ENCODE data around the gene ATG101.

ATG101 gene

GRCh38 chr12:52041695-52042123 is 28.1 kb upstream of the ATG101 start:
- DNase-seq, result peak in 7 of 58 donors; percentile 26 to 45 (median 33)

GRCh38 chr12:52042706-52043385 is 26.9 kb upstream of the ATG101 start:
- DNase-seq, result no peak

GRCh38 chr12:52043386-52044212 is 26.2 kb upstream of the ATG101 start:
- peak in 7 of 58 donors; percentile 17 to 55 (median 29) for DNase-seq

- DNase-seq, result peak in 49 of 58 donors; percentile 25 to 87 (median 63)
These were observed 25.3 kb upstream of the ATG101 start for GRCh38 chr12:52044292-52044983.

GRCh38 chr12:52045794-52046199 is 24.0 kb upstream of the ATG101 start:
- peak in 3 of 58 donors; percentile 12 to 39 (median 33) for DNase-seq

DNA sequence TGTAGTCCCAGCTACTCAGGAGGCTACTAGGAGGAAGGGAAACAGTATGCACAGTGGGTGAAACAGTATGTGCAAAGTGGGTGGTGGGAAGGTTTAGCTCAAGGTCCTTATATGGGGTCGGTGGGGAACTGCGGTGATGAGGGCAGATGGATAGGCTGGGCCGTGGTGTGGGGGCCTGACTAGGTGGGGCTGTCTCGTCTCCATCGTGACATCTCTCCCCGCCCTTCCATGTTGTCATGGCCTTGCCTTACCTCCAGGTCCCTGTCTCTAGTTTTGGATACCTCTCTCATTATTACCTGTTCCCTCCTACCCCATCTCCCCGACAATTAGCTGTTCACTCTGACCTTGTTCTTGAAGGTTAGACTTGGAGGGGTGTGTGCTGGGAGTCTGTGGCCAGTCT is 22.9 kb upstream of the ATG101 start:
- no peak for DNase-seq

DNA sequence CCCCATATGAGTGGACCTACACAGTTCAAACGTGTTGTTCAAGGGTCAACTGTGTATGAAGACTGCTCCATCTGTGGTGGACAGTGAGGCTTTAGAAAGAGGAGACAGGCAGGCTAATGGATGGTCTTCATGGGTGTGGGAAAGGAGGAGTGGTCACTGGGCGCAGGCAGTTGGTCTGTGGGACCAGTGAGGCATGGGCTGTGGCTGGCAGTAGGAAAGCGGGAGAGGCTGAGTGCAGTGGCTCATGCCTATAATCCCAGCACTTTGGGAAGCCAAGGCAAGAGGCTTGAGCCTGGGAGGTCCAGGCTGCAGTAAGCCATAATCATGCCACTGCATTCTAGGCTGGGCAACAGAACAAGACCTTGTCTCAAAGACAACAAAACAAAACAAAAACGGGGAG is 20.5 kb upstream of the ATG101 start:
- no peak for DNase-seq

DNA sequence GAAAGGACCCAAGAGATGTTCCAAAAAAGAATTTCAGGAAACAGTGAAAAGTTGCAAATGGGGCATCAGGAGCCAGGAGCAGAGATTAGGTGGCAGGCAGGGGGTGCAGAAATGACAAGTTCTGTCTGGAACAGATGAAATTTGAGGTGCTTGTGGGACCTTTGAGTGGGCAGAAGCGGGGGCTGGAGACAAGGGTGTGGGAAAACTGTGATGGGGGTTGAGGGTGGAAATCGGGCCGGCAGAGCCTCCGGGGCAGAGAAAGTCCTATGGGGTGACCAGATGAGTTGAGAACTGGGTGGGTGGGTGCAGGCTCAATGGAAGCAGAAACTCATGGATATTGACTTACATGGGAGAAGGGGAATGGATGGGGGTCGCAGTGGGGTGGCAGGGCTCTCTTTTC is 20.1 kb upstream of the ATG101 start:
- DNase-seq, result no peak

DNA sequence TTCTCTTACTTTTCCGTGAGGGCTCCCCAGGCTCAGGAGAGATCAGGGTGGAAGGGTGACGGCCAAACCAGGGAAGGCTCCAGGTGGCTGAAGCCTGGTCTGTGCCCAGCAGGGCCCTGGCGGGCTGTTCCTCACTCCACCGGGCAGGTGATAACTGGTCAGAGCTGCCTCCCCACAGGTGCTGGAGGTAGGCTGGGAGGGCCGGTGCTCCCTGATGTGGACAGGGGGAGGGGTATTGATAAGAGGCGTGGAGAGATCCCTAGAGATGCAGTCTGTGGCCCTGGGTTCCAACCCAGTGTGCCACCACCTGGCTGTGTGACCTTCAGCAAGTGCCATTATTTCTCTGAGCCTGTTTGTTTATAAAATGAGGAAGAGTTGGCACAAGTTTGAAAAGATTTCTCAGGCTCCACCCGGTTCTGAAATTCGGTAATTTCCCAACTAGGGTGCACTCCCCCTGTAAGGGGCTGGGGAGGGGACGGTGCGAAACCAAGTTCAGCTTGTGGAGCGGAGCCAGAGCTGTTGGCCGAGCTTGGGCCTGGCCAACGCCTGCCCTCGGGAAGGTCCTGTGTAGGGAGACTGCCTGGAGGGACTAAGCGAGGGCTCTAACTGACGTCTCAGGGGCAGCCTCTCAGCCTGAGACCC is 19.5 kb upstream of the ATG101 start:
- no peak for DNase-seq

DNA sequence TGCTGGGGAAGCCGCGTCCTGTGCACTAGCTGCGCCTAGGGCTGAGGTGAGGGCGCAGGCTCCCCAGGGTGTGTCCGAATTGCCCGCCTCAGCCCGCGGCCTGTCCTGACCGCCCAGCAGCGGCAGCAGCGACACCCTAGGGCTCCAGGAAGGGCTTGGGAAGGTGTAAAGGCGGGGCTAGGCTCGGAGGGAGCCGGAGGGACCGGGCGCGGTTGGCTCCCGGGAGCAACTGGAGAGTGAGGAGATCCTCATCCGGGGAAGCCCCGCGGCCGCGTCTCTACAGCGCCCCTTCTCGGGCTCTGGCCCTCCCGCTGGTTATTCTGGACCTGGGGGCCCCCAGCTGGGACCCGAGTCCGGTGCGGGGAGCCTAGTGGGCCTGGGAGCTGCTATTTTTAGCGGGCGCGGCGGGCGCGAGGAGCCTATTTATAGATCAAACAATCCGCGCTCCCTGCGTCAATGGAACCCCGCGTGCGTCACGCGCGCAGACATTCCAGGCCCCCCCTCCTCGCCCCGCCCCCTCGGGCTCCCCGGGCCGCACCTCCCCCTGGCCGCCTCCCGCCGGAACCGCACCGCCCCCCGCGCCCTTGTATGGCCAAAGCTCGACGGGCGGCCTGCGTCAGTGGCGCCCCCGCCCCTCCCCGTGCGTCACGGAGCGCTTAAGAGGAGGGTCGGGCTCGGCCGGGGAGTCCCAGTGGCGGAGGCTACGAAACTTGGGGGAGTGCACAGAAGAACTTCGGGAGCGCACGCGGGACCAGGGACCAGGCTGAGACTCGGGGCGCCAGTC is 18.8 kb upstream of the ATG101 start, which contains the start of gene NR4A1:
NR4A1 (plus strand) TSS at position 685 of the 784 bp plus-strand sequence. CDS start 2,887 bp downstream, outside the sequence.
- DNase-seq, result peak; percentile 43 to 96 (median 86)

- DNase-seq, result peak in 1 of 58 donors; percentile 42
These were observed 17.2 kb upstream of the ATG101 start for GRCh38 chr12:52052468-52053186.

DNA sequence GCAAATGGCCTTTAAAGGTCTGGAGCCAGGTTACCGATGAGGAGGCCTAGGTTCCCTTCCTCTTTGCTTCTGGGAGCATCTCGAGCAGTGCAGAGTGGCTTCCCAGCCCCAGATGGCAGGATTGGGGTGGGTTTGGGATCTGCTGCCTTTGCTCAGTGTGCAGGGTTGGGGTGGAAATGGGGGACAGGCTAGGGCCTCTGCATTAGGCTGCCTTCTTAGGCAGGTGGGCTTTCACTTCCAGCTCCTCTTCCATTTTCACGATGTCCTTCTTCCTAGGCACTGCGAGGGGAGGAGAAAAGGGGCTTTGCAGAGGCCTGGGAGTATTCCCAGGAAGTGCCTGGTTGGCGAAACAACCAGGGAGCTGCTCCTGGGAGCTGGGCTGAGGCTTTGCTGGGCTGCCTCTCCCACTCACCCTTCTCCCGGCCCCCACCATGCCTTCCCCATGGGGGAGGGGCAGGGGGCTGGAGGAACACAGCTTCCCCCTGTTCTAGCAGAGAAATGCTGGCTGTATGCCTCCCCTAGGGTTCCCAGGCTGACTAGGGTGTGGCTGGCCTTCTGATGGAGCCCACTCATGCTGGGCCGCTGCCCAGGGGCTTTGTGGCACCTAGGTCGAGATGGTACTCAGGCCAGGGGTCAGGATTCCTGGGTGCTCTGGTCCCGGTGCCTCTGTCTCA is 16.1 kb upstream of the ATG101 start:
- DNase-seq, result peak in 4 of 58 donors; percentile 50 to 56 (median 52)

DNA sequence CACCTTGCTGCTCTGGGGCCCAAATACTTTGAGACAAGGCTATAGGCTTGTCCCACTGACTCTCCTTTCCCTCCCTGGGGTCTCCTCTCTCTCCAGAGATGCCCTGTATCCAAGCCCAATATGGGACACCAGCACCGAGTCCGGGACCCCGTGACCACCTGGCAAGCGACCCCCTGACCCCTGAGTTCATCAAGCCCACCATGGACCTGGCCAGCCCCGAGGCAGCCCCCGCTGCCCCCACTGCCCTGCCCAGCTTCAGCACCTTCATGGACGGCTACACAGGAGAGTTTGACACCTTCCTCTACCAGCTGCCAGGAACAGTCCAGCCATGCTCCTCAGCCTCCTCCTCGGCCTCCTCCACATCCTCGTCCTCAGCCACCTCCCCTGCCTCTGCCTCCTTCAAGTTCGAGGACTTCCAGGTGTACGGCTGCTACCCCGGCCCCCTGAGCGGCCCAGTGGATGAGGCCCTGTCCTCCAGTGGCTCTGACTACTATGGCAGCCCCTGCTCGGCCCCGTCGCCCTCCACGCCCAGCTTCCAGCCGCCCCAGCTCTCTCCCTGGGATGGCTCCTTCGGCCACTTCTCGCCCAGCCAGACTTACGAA is 15.4 kb upstream of the ATG101 start:
- DNase-seq, result peak in 4 of 58 donors; percentile 32 to 55 (median 52)

DNA sequence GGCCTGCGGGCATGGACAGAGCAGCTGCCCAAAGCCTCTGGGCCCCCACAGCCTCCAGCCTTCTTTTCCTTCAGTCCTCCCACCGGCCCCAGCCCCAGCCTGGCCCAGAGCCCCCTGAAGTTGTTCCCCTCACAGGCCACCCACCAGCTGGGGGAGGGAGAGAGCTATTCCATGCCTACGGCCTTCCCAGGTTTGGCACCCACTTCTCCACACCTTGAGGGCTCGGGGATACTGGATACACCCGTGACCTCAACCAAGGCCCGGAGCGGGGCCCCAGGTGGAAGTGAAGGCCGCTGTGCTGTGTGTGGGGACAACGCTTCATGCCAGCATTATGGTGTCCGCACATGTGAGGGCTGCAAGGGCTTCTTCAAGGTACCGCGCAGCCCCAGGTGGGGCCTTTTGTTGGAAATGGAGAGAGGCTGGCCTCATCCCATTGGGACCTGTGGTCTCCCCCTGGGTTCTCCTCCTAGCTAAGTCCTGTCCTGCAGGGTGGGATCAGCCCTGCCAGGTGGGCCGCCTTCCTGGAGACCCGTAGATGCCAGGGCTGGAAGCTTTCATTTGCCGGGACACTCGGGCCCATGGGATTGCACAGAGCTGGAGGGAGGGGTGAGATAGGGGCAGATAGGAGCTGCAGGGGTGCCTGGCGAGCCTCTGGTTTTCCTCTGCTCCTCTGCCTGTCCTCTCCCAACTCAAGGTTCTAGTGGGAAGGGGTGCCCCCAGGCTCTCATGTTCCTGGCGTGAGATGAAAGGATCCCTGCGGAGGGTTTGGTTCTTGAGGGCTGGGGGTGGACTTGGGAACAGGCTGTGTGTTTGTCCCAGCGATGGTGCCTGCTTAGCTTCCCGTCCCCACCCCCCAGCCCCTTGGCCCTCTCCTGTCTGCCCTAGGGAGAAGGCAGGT is 14.7 kb upstream of the ATG101 start:
- DNase-seq, result peak in 6 of 58 donors; percentile 24 to 63 (median 54)

DNA sequence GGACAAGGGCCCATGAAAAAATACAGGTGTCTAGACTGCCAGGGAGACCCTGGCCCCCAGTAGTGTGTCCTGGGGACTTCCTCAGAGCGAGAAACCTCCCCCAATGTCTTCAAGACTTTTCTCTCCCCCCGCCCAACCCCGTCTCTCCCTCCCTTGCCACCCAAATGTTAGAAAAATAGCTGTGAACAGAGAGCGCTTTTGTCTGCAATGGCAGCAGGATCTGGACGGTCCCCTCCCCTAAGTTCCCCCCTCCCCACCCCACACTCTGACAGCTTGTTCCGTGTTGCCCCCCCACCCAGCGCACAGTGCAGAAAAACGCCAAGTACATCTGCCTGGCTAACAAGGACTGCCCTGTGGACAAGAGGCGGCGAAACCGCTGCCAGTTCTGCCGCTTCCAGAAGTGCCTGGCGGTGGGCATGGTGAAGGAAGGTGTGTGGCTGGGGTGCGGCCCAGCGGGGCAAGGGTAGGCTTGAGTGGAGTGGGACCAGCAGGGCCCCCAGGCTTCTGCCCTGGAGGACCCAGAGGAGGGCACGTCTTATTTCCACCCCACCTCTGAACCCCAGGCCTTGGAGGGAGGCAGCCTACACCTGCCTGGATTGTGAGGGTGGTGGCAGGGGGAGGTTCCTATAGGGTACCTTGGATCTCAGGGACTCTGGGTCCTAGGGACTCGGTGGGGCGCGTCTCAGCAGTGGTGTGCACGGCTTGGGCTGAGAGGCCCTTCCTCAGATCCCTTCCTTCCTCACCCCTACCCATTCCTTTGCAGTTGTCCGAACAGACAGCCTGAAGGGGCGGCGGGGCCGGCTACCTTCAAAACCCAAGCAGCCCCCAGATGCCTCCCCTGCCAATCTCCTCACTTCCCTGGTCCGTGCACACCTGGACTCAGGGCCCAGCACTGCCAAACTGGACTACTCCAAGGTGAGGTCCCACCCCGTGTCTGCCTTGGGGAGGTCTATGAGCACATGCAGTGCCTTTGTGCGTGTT is 13.8 kb upstream of the ATG101 start:
- peak in 41 of 58 donors; percentile 23 to 82 (median 56) for DNase-seq
